Endothelial cell of umbilical vein (primary cell): ENCODE results near the gene ZNF341. TPM values are rescaled to one million over a fixed set of nuclear protein-coding genes. Genes with fewer than 3 reads are reported as not detected.

Experiments
- BruUV-seq: library from RNA; stranded (reverse); fragments of 400-500 nt; replicated peaks from 2 replicates; lab custom pipeline; 2021; lab: Mats Ljungman, UMichigan
- CTCF ChIA-PET: fragments of 300-600, 350-600 bp; sonication (Branson Sonifier 250); formaldehyde crosslinking; loops from one replicate; lab custom pipeline; 2021; ENCODE audit warnings: antibody characterized with exemption, inconsistent platforms; lab: Charles Lee
- POLR2A ChIA-PET: fragments of 300-600, 350-600 bp; sonication (Branson Sonifier 250); formaldehyde crosslinking; loops from one replicate; lab custom pipeline; 2021; ENCODE audit warnings: antibody characterized with exemption, inconsistent platforms; lab: Charles Lee
- DNase-seq: peaks from one replicate; pipeline ENCODE4 v3.0.0-alpha.2; 2011; ENCODE audit warnings: low read depth, low spot score
- FAIRE-seq: peaks from 2 replicates; lab custom pipeline; 2011; peaks lifted over from hg19 to GRCh38; lab: Jason Lieb, UNC
- H2AFZ ChIP-seq: 2 replicates; pipeline ENCODE4 v1.6.0; 2012; ENCODE audit warnings: low read depth, low read length, control low read depth, inconsistent platforms
- H3K27ac ChIP-seq: 2 replicates; pipeline ENCODE4 v1.5.1; 2011; ENCODE audit warnings: low read depth, mild to moderate bottlenecking, control low read depth, low read length, moderate library complexity; ENCODE audit not compliant: insufficient read depth
- H3K27me3 ChIP-seq, 2 experiments: 2 replicates each; pipeline versions ENCODE4 v1.6.0 to v1.6.1; 2011; ENCODE audit warnings: low read length in 2 of 2, mixed read lengths in 1 of 2; ENCODE audit not compliant: control insufficient read depth in 2 of 2, insufficient read depth in 2 of 2
- H3K36me3 ChIP-seq, 2 experiments: 2 replicates in 1 of 2; 3 replicates in 1 of 2; pipeline ENCODE4 v1.5.1; 2011; ENCODE audit warnings: low read length in 2 of 2, mild to moderate bottlenecking in 1 of 2, moderate library complexity in 1 of 2; ENCODE audit not compliant: control insufficient read depth in 2 of 2, insufficient read depth in 2 of 2; ENCODE audit errors: extremely low read depth in 1 of 2
- H3K4me1 ChIP-seq: 3 replicates; pipeline ENCODE4 v1.5.1; 2011; ENCODE audit warnings: mild to moderate bottlenecking, low read length; ENCODE audit not compliant: control insufficient read depth, insufficient read depth; ENCODE audit errors: extremely low read depth
- H3K4me2 ChIP-seq: 2 replicates; pipeline ENCODE4 v1.6.1; 2011; ENCODE audit warnings: low read length, control low read depth, mixed read lengths; ENCODE audit not compliant: insufficient read depth
- H3K4me3 ChIP-seq, 3 experiments: fragments of 200-600 bp in 1 of 3; sonication (generic), shearing (Covaris generic) in 1 of 3; replicated peaks in 1 of 3; 2 replicates each; pipeline ENCODE4 v1.5.1; 2011 to 2016; ENCODE audit warnings: control low read depth in 3 of 3, low read length in 3 of 3, mild to moderate bottlenecking in 2 of 3, inconsistent platforms in 1 of 3, low read depth in 1 of 3, moderate library complexity in 1 of 3; ENCODE audit not compliant: insufficient read depth in 1 of 3
- H3K79me2 ChIP-seq: 2 replicates; pipeline ENCODE4 v1.6.0; 2012; ENCODE audit warnings: low read length, inconsistent platforms; ENCODE audit not compliant: control insufficient read depth, insufficient read depth
- H3K9ac ChIP-seq: replicated peaks from 2 replicates; pipeline ENCODE3; 2011; ENCODE audit warnings: low read length, control low read depth; ENCODE audit not compliant: insufficient read depth; ENCODE audit errors: extremely low read depth
- H3K9me1 ChIP-seq: replicated peaks from 3 replicates; pipeline ENCODE4 v1.6.0; 2011; ENCODE audit warnings: mild to moderate bottlenecking, low read length; ENCODE audit not compliant: control insufficient read depth, insufficient read depth; ENCODE audit errors: extremely low read depth
- H3K9me3 ChIP-seq: replicated peaks from 2 replicates; pipeline ENCODE4 v1.5.1; 2012; ENCODE audit warnings: low read length, inconsistent platforms; ENCODE audit not compliant: control insufficient read depth, insufficient read depth
- H4K20me1 ChIP-seq: replicated peaks from 2 replicates; pipeline ENCODE3; 2011; ENCODE audit warnings: mild to moderate bottlenecking, low read length; ENCODE audit not compliant: control insufficient read depth, insufficient read depth; ENCODE audit errors: extremely low read depth
- EZH2 ChIP-seq: IDR thresholded peaks from 2 replicates; pipeline ENCODE4 v1.6.1; 2012; ENCODE audit warnings: borderline replicate concordance, low read depth, mild to moderate bottlenecking, moderate library complexity, low read length, inconsistent platforms; ENCODE audit not compliant: severe bottlenecking
- FOS ChIP-seq: IDR thresholded peaks from 2 replicates; pipeline ENCODE4 v1.6.1; 2011; ENCODE audit warnings: mild to moderate bottlenecking, low read length, moderate library complexity, borderline replicate concordance; ENCODE audit not compliant: insufficient read depth
- GATA2 ChIP-seq: IDR thresholded peaks from 2 replicates; pipeline ENCODE4 v1.7.0; 2011; ENCODE audit warnings: low read depth, mild to moderate bottlenecking, moderate library complexity, mixed read lengths, low read length; ENCODE audit not compliant: insufficient read length, insufficient read depth
- JUN ChIP-seq: IDR thresholded peaks from 2 replicates; pipeline ENCODE4 v1.6.1; 2011; ENCODE audit warnings: borderline replicate concordance, low read depth; ENCODE audit not compliant: insufficient read length, insufficient read depth
- MAX ChIP-seq: IDR thresholded peaks from 2 replicates; pipeline ENCODE4 v1.6.1; 2011; ENCODE audit not compliant: insufficient read depth, insufficient read length
- MYC ChIP-seq: IDR thresholded peaks from one replicate; pipeline ENCODE4 v1.6.1; 2011; ENCODE audit warnings: mild to moderate bottlenecking, low read depth, low read length
- POLR2AphosphoS5 ChIP-seq: IDR thresholded peaks from 2 replicates; pipeline ENCODE4 v1.6.1; 2012; ENCODE audit warnings: low read depth, mild to moderate bottlenecking, control low read depth, low read length, moderate library complexity; ENCODE audit not compliant: insufficient read depth
- dilution Hi-C: fragments of 300-500 bp; cut with MboI; formaldehyde crosslinking; loops from one replicate; pipeline ENCODE4 v1.15.0; 2019; ENCODE audit warnings: low sequenced_read_pairs; ENCODE audit not compliant: extremely low pct_ligation_motif_present
- intact Hi-C: fragments of 100-400 bp; cut with micrococcal nuclease; formaldehyde crosslinking; loops from one replicate; pipeline ENCODE4 v1.10.0; 2022
- polyA plus RNA-seq, 4 experiments: library from polyadenylated mRNA; depleted of rRNA in 3 of 4; stranded (reverse) in 3 of 4; unstranded in 1 of 4; fragments of >200 nt; gene quantifications; 2 replicates each; pipeline versions ENCODE4 v1.2.1 to v1.2.3, GENCODE V29; 2011 to 2012; ENCODE audit warnings: missing spikeins in 1 of 4
- total RNA-seq: library from RNA; stranded (reverse); gene quantifications from 2 replicates; pipeline ENCODE4 v1.2.3, GENCODE V29; 2021
- TF ChIP-seq, protein P1 (sequence below), 2 donors: IDR thresholded peaks; 1 replicate in 1 of 2; 2 replicates in 1 of 2; pipeline ENCODE4 v1.5.1; 2011; ENCODE audit warnings: low read length in 2 of 2, mild to moderate bottlenecking in 2 of 2, moderate library complexity in 2 of 2, control low read depth in 1 of 2, inconsistent platforms in 1 of 2, low read depth in 1 of 2; ENCODE audit not compliant: insufficient read depth in 1 of 2; ENCODE audit errors: extremely low read depth in 1 of 2

Gene ZNF341
- total and polyA plus RNA-seq, 2 donors (not counting 3 experiments of a cell fraction or from before 2014, with no cell fraction given) = 4.9 TPM

- peaks cover 0 to 2% of the 10 kb centered on the region in 2 experiments for H3K36me3 ChIP-seq
- no peak overlapping the region for H3K9ac ChIP-seq
- peaks cover 99% of the 10 kb centered on the region for H3K79me2 ChIP-seq
- H3K4me3 ChIP-seq = no peak overlapping the region
- DNase-seq = no peak
- peaks cover 26% of the 10 kb centered on the region for H4K20me1 ChIP-seq
- dilution Hi-C loops = no loop called here
- intact Hi-C loops = no loop called here
- ChIA-PET POLR2A (no interaction called here), CTCF (interaction anchor here (0.7 to 1.0 kb wide), 2 partner anchors 14 to 47 kb away, joined by 3 read pairs; no protein-coding TSS in a partner anchor)
- H3K27me3 ChIP-seq = no peaks in the 10 kb centered on the region
- H2AFZ ChIP-seq = no peak overlapping the region
- FAIRE-seq = no peak
- H3K27ac ChIP-seq = no peak overlapping the region
- no peak overlapping the region for H3K4me2 ChIP-seq
- no peak for TF ChIP-seq MAX
- no peak for TF ChIP-seq GATA2
- TF ChIP-seq, protein P1, sequence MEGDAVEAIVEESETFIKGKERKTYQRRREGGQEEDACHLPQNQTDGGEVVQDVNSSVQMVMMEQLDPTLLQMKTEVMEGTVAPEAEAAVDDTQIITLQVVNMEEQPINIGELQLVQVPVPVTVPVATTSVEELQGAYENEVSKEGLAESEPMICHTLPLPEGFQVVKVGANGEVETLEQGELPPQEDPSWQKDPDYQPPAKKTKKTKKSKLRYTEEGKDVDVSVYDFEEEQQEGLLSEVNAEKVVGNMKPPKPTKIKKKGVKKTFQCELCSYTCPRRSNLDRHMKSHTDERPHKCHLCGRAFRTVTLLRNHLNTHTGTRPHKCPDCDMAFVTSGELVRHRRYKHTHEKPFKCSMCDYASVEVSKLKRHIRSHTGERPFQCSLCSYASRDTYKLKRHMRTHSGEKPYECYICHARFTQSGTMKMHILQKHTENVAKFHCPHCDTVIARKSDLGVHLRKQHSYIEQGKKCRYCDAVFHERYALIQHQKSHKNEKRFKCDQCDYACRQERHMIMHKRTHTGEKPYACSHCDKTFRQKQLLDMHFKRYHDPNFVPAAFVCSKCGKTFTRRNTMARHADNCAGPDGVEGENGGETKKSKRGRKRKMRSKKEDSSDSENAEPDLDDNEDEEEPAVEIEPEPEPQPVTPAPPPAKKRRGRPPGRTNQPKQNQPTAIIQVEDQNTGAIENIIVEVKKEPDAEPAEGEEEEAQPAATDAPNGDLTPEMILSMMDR (IDR thresholded peaks at IDR 0.05; ENCODE audit: extremely low read depth in 1 of 2, insufficient read depth in 1 of 2, low read depth in 1 of 2, low read length in 2 of 2) = no peak
- TF ChIP-seq EZH2 = no peak
- TF ChIP-seq POLR2AphosphoS5 = no peak
- no peak for TF ChIP-seq MYC
- no peak for TF ChIP-seq FOS
- TF ChIP-seq JUN = no peak
- BruUV-seq = no TSS peak
- peaks cover 29% of the 10 kb centered on the region for H3K4me1 ChIP-seq
- H3K9me1 ChIP-seq = no peaks in the 10 kb centered on the region
- no peaks in the 10 kb centered on the region for H3K9me3 ChIP-seq
Observed at GRCh38 chr20:33839591-33839990, 107.8 kb downstream of the ZNF341 start.
